Fibroblast of lung (primary cell): ENCODE data around the gene ANKRD65.

Experiments
- CTCF ChIP-seq, 2 donors: IDR thresholded peaks in 1 of 2; conservative IDR thresholded peaks in 1 of 2; 1 replicate in 1 of 2; 2 replicates in 1 of 2; pipeline ENCODE4 v1.5.1; 2011 to 2012; ENCODE audit warnings: low read length in 2 of 2, control low read depth in 1 of 2, inconsistent platforms in 1 of 2, low read depth in 1 of 2, mild to moderate bottlenecking in 1 of 2
- EZH2 ChIP-seq: IDR thresholded peaks from 2 replicates; pipeline ENCODE4 v1.5.1; 2012; ENCODE audit warnings: low read length, control low read depth, mild to moderate bottlenecking; ENCODE audit errors: missing control alignments

- TF ChIP-seq CTCF (conservative IDR thresholded peaks at IDR 0.05 in 1 of 2, IDR thresholded peaks at IDR 0.05 in 1 of 2; ENCODE audit: low read depth in 1 of 2, low read length in 2 of 2) (no peak), EZH2 (no peak)
Measured at GRCh38 chr1:1427820-1428148, 6.7 kb upstream of the ANKRD65 start.
